Neural progenitor cell (in vitro differentiated cells): ENCODE results near the gene KRTAP23-1. TPM values are rescaled to one million over a fixed set of nuclear protein-coding genes. Genes with fewer than 3 reads are reported as not detected.

Experiments used
- DNase-seq: peaks from one replicate; pipeline ENCODE4 v3.0.0-alpha.2; 2016; ENCODE audit warnings: low spot score
- H2AFZ ChIP-seq: fragments of 200-600 bp; sonication (generic); replicated peaks from 2 replicates; pipeline ENCODE4 v1.6.1; 2016; ENCODE audit warnings: antibody characterized with exemption
- H3F3A ChIP-seq: fragments of 200-600 bp; sonication (generic); 2 replicates; pipeline ENCODE4 v1.6.1; 2016; ENCODE audit warnings: antibody characterized with exemption, low read depth
- H3K27ac ChIP-seq: fragments of 200-600 bp; sonication (generic); 2 replicates; pipeline ENCODE4 v1.5.1; 2016; ENCODE audit warnings: mild to moderate bottlenecking
- H3K27me3 ChIP-seq: fragments of 200-600 bp; sonication (generic); 2 replicates; pipeline ENCODE4 v1.6.1; 2016; ENCODE audit warnings: mild to moderate bottlenecking, moderate library complexity
- H3K36me3 ChIP-seq: fragments of 200-600 bp; sonication (generic); 2 replicates; pipeline ENCODE4 v1.5.1; 2016
- H3K4me1 ChIP-seq: fragments of 200-600 bp; sonication (generic); 2 replicates; pipeline ENCODE4 v1.6.1; 2016; ENCODE audit warnings: mixed run types
- H3K4me2 ChIP-seq: fragments of 200-600 bp; sonication (generic); 2 replicates; pipeline ENCODE4 v1.6.1; 2016
- H3K4me3 ChIP-seq: fragments of 200-600 bp; sonication (generic); 2 replicates; pipeline ENCODE4 v1.5.1; 2016
- H3K79me2 ChIP-seq: fragments of 200-600 bp; sonication (generic); 2 replicates; pipeline ENCODE4 v1.6.1; 2016; ENCODE audit warnings: low read depth
- H3K9ac ChIP-seq: fragments of 200-600 bp; sonication (generic); 2 replicates; pipeline ENCODE4 v1.6.1; 2016
- H3K9me3 ChIP-seq: fragments of 200-600 bp; sonication (generic); 2 replicates; pipeline ENCODE4 v1.5.1; 2016; ENCODE audit warnings: low read depth
- H4K20me1 ChIP-seq: fragments of 200-600 bp; sonication (generic); 2 replicates; pipeline ENCODE4 v1.6.1; 2016; ENCODE audit warnings: low read depth
- H3K27ac Mint-ChIP-seq: 3 replicates; pipeline ENCODE4 v1.8.0; 2021; ENCODE audit warnings: mixed read lengths
- H3K27me3 Mint-ChIP-seq: 2 replicates; pipeline ENCODE4 v1.8.0; 2022; ENCODE audit warnings: low read depth, mild to moderate bottlenecking, inconsistent platforms, moderate library complexity, mixed read lengths; ENCODE audit not compliant: insufficient read depth
- H3K36me3 Mint-ChIP-seq: 3 replicates; pipeline ENCODE4 v1.8.0; 2021; ENCODE audit warnings: mixed read lengths
- H3K4me1 Mint-ChIP-seq: 3 replicates; pipeline ENCODE4 v1.8.0; 2021; ENCODE audit warnings: mixed read lengths
- H3K4me3 Mint-ChIP-seq: 3 replicates; pipeline ENCODE4 v1.8.0; 2021; ENCODE audit warnings: mild to moderate bottlenecking, moderate library complexity, mixed read lengths
- H3K9me3 Mint-ChIP-seq: 3 replicates; pipeline ENCODE4 v1.8.0; 2020; ENCODE audit warnings: mixed read lengths
- EZH2 ChIP-seq: fragments of 200-600 bp; sonication (generic); IDR thresholded peaks from 2 replicates; pipeline ENCODE4 v1.6.1; 2017; ENCODE audit warnings: antibody characterized with exemption, mild to moderate bottlenecking, moderate library complexity
- EZH2phosphoT487 ChIP-seq: fragments of 200-600 bp; sonication (generic); IDR thresholded peaks from 2 replicates; pipeline ENCODE4 v1.6.1; 2017; ENCODE audit warnings: antibody characterized with exemption
- total RNA-seq: library from RNA; depleted of rRNA; stranded (reverse); fragments of >200 nt; gene quantifications from 2 replicates; pipeline ENCODE4 v1.2.3, GENCODE V29; 2015; ENCODE audit warnings: low replicate concordance
- TF ChIP-seq, protein P1 (sequence below): fragments of 200-600 bp; sonication (generic); IDR thresholded peaks from 2 replicates; pipeline ENCODE4 v1.5.1; 2017; ENCODE audit warnings: antibody characterized with exemption, mild to moderate bottlenecking

The KRTAP23-1 gene
- total RNA-seq, 1 donor from 2014 or later, result not detected

GRCh38 chr21:30333736-30334135, 14.7 kb downstream of the KRTAP23-1 start:
- no peak overlapping the region for H3K27ac ChIP-seq
- Mint-ChIP-seq H3K27me3 (peaks cover 2% of the 10 kb centered on the region), H3K4me1 (no peaks in the 10 kb centered on the region), H3K36me3 (no peaks in the 10 kb centered on the region), H3K9me3 (no peaks in the 10 kb centered on the region), H3K27ac (no peak overlapping the region), H3K4me3 (no peak overlapping the region)
- H3K9me3 ChIP-seq, result no peaks in the 10 kb centered on the region
- H3F3A ChIP-seq, result no peaks in the 10 kb centered on the region
- no peak overlapping the region for H3K9ac ChIP-seq
- no peaks in the 10 kb centered on the region for H3K36me3 ChIP-seq
- H2AFZ ChIP-seq, result no peak overlapping the region
- DNase-seq, result no peak
- no peak overlapping the region for H3K4me2 ChIP-seq
- no peaks in the 10 kb centered on the region for H4K20me1 ChIP-seq
- no peak overlapping the region for H3K4me3 ChIP-seq
- no peak for TF ChIP-seq EZH2phosphoT487
- no peak for TF ChIP-seq EZH2
- TF ChIP-seq, protein P1, sequence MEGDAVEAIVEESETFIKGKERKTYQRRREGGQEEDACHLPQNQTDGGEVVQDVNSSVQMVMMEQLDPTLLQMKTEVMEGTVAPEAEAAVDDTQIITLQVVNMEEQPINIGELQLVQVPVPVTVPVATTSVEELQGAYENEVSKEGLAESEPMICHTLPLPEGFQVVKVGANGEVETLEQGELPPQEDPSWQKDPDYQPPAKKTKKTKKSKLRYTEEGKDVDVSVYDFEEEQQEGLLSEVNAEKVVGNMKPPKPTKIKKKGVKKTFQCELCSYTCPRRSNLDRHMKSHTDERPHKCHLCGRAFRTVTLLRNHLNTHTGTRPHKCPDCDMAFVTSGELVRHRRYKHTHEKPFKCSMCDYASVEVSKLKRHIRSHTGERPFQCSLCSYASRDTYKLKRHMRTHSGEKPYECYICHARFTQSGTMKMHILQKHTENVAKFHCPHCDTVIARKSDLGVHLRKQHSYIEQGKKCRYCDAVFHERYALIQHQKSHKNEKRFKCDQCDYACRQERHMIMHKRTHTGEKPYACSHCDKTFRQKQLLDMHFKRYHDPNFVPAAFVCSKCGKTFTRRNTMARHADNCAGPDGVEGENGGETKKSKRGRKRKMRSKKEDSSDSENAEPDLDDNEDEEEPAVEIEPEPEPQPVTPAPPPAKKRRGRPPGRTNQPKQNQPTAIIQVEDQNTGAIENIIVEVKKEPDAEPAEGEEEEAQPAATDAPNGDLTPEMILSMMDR, result no peak
- no peaks in the 10 kb centered on the region for H3K4me1 ChIP-seq
- H3K27me3 ChIP-seq, result no peaks in the 10 kb centered on the region
- H3K79me2 ChIP-seq, result no peaks in the 10 kb centered on the region

GRCh38 chr21:30332681-30333080, 15.7 kb downstream of the KRTAP23-1 start:
- Mint-ChIP-seq H3K27me3 (peaks cover 2% of the 10 kb centered on the region), H3K36me3 (no peaks in the 10 kb centered on the region), H3K27ac (no peak overlapping the region), H3K9me3 (no peaks in the 10 kb centered on the region), H3K4me3 (no peak overlapping the region), H3K4me1 (no peaks in the 10 kb centered on the region)
- Histone ChIP-seq H3K9me3 (no peaks in the 10 kb centered on the region), H4K20me1 (no peaks in the 10 kb centered on the region), H3K36me3 (no peaks in the 10 kb centered on the region), H3K27ac (no peak overlapping the region), H3K4me2 (no peak overlapping the region), H2AFZ (no peak overlapping the region), H3K4me1 (no peaks in the 10 kb centered on the region), H3K79me2 (no peaks in the 10 kb centered on the region), H3K9ac (no peak overlapping the region), H3F3A (no peaks in the 10 kb centered on the region), H3K27me3 (no peaks in the 10 kb centered on the region), H3K4me3 (no peak overlapping the region)
- no peak for DNase-seq
- TF ChIP-seq, protein P1, result no peak
- TF ChIP-seq EZH2 (no peak), EZH2phosphoT487 (no peak)

DNA sequence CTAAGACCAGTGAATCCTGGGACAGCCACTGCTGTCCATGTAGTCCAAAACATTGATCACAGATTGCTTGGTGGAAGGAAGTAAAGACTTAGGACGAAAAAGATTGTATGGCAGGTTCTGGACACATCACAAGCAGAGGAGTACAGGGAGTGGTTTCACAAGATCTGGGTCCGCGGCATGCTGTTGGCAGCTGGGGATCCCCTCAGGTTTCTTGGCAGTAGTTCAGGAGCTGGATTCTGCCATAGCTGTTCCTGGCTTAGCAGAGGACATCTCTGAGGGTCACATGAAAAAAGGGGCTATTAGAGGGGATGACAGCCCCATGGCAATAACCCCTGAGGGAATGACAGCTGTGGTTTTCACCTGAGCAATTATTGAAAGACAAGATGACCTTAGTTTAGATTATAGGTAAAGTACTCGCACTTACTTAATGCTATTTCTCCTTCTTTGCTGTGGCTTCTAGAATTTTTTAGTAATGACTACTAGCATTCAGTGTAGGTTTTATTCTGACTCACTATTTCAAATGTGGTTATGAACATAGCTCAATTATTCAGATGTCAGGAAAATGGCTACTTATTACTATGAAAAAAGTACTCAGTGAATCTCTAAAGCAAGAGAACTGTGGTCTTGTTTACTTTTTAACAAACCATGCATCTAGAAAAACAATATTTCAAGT, 19.1 kb downstream of the KRTAP23-1 start:
- no peak for DNase-seq
- Mint-ChIP-seq H3K9me3 (peaks cover 8% of the 10 kb centered on the region), H3K27me3 (peaks cover 2% of the 10 kb centered on the region), H3K4me3 (no peak overlapping the region), H3K27ac (no peak overlapping the region), H3K4me1 (no peaks in the 10 kb centered on the region), H3K36me3 (no peaks in the 10 kb centered on the region)
- Histone ChIP-seq H3K4me3 (no peak overlapping the region), H3K9me3 (no peaks in the 10 kb centered on the region), H4K20me1 (no peaks in the 10 kb centered on the region), H3K9ac (no peak overlapping the region), H3K27me3 (no peaks in the 10 kb centered on the region), H3K36me3 (no peaks in the 10 kb centered on the region), H3F3A (no peaks in the 10 kb centered on the region), H2AFZ (no peak overlapping the region), H3K79me2 (no peaks in the 10 kb centered on the region), H3K27ac (no peak overlapping the region), H3K4me1 (no peaks in the 10 kb centered on the region), H3K4me2 (no peak overlapping the region)
- TF ChIP-seq, protein P1, result no peak
- no peak for TF ChIP-seq EZH2phosphoT487
- no peak for TF ChIP-seq EZH2
